Head of caudate nucleus (tissue), 42 donors: ENCODE data around the gene MEFV.
"Not testable (repeated sequence)": the region's sequence is repeated elsewhere in the genome, so short reads cannot be mapped to it uniquely, and the experiment has no call there.

Source experiments
- DNase-seq, 42 donors: peaks; one replicate each; pipeline versions ENCODE4 v3.0.0 to v3.0.0-alpha.2; 2020 to 2021; ENCODE audit warnings: mixed read lengths in 7 of 42
- intact Hi-C: fragments of 100-400 bp; cut with DNase I; formaldehyde crosslinking; loops from one replicate; pipeline ENCODE4 v1.15.0; 2022

MEFV gene

GRCh38 chr16:3235856-3236669 lies 20.4 kb downstream of the MEFV start:
- intact Hi-C loops, result no loop called here
- DNase-seq, result peak in 18 of 42 donors; percentile 3 to 62 (median 17)

- DNase-seq, result peak; percentile 93 to 98 (median 97)
- intact Hi-C loops, result no loop called here
Measured at GRCh38 chr16:3234857-3235561, 21.4 kb downstream of the MEFV start, which contains the start of gene ZNF200. Gene ZNF200, minus strand, starts transcription at chr16:3235158. Its CDS starts 1,403 bp downstream, at chr16:3233755.

DNA sequence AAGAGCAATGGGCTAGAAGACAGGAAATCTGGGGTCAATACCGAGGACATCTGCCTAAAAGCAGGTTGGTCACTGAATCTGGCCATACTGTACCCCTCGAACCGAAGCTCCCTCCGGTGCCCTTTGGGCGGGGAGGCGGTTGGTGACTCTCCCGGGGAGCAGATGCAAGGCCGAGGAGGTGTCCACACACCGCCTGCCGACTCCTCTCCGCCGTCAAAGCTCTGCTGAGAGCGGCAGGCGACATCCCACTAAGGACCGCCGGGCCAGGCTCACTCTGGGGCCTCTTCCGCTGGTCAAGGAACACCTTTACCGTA lies 21.9 kb downstream of the MEFV start:
- intact Hi-C loops, result no loop called here
- DNase-seq, result peak in 2 of 42 donors; percentile 2 to 7

GRCh38 chr16:3223913-3224515 lies 32.4 kb downstream of the MEFV start:
- intact Hi-C loops, result no loop called here
- no peak for DNase-seq

- no peak for DNase-seq
- intact Hi-C loops, result no loop called here
Measured at GRCh38 chr16:3220839-3221238, 35.6 kb downstream of the MEFV start.

- intact Hi-C loops, result no loop called here
- DNase-seq, result no peak
Measured at GRCh38 chr16:3216263-3216640, 40.2 kb downstream of the MEFV start.

- intact Hi-C loops, result no loop called here
- no peak for DNase-seq
Measured at GRCh38 chr16:3215601-3216262, 40.7 kb downstream of the MEFV start.

DNA sequence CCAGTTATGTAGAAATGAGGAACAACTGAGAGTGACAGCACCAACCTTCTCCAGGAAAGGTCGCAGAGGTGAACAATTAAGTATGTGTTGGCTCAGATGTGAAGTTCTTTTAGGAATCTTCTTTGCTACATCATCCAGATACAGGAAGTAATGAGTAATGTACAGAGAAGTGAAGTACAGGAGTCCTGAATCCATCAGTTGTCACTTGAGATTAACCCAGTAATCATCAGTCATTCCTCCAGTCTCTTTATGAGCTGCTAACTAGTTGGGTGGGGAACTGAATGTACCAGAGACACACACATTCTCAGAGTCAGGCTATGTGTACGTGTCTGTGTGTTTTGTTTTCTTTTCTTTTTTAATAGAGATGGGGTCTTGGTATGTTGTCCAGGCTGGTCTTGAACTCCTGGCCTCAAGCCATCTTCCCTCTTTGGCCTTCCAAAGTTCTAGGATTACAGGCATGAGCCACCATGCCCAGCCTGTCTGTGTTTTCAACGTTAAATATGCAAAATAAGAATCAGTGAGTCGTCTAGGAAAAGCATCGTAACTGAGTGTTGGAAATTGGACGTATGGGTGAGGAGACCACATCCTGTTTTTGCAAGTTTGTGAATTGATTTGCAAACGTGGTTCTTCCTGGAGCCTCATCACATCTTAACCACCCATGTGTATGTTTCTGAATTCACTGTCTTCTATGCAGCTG lies 41.4 kb downstream of the MEFV start:
- intact Hi-C loops, result no loop called here
- no peak for DNase-seq

DNA sequence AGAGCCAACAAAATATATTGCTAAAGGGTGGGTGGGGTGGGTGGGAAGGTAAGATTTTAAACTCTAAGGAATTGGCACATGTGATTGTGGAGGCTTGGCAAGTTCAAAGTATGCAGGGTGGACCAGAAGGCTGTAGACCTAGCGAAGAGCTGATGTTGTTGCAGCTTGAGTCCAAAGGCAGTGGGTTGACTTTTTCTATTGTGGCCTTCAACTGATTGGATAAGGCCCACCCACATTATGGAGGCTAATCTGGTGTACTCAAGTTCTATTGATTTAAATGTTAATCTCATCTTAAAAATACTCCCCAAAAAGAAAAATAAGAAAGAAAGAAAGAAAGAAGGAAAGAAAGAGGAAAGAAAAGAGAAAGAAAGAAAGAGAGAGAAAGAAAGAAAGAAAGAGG lies 43.9 kb downstream of the MEFV start:
- intact Hi-C loops, result no loop called here

GRCh38 chr16:3212006-3212405 lies 44.4 kb downstream of the MEFV start:
- DNase-seq, result no peak
- intact Hi-C loops, result no loop called here

More for the DNA sequence above, 43.9 kb downstream of the MEFV start:
- DNase-seq, result no peak

DNA sequence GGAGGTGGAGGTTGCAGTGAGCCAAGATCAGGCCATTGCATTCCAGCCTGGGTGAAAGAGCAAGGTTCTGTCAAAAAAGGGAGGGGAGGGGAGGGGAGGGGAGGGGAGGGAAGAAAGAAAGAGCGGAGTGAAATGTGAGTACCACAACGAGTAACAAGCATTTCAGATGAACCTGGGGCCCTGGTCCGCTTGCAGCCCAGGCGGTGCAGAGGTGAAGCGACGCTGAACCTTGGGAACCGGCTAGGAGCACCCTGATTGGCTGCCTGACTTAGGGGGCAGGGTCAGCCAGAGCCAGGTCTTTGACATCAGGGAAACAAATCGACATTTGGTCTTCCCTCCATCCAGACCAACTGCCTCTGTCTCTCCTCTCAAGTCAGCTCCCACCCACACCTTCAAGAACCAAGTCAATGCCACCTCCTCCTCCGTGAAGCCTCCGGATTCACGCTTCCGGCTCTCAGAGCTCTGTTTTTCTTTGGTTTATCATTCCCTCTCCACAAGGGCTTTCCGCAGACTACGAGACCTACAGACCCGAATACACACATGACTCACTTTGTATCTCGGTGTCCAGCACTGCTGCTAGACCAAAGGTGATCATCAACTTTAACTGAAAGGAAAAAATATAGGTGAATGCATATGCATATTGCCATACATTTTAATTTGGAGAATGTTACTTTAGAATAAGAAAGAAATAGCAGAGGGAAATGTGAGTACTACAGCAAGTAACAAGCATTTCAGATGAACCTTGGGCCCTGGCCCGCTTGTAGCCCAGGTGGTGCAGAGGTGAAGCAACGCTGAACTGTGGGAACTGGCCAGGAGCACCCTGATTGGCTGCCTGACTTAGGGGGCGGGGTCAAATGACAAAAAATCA lies 49.1 kb downstream of the MEFV start:
- peak in 1 of 42 donors; percentile 29 for DNase-seq
- intact Hi-C loops, result no loop called here

- DNase-seq, intact Hi-C loops: not testable (repeated sequence)
Measured at GRCh38 chr16:3205939-3206338, 50.5 kb downstream of the MEFV start.

GRCh38 chr16:3202903-3203539 lies 53.4 kb downstream of the MEFV start:
- no peak for DNase-seq
- intact Hi-C loops, result no loop called here

DNA sequence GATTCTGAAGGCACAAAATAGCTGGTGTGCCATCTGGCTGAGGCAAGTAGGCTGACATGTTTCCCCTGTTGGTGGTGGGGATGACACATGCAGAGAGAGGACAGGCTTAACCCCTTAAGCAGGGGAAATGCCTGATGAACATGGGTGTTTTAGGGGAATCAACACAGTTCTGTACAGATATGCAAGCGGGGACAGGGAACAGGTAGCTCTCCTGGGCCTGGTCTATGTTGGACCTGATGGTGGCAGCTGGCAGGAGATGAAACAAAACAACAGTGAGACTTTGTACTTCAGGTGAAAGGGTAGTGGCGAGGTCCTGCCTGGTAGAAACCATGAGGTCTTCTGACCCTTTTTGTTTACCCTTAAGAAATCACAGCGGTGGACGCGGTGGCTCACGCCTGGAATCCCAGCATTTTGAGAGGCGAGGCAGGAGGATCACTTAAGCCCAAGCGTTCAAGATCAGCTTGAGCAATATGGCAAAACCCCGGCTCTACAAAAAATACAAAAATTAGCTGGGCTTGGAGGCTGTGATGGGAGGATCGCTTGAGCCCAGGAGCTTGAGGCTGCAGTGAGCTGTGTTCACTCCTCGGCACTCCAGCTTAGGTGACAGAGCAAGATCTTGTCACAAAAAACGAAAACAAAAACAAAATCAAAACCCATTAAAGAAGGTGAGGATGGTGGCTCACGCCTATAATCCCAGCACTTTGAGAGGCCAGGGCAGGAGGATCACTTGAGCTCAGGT lies 57.9 kb downstream of the MEFV start:
- intact Hi-C loops, result no loop called here

DNA sequence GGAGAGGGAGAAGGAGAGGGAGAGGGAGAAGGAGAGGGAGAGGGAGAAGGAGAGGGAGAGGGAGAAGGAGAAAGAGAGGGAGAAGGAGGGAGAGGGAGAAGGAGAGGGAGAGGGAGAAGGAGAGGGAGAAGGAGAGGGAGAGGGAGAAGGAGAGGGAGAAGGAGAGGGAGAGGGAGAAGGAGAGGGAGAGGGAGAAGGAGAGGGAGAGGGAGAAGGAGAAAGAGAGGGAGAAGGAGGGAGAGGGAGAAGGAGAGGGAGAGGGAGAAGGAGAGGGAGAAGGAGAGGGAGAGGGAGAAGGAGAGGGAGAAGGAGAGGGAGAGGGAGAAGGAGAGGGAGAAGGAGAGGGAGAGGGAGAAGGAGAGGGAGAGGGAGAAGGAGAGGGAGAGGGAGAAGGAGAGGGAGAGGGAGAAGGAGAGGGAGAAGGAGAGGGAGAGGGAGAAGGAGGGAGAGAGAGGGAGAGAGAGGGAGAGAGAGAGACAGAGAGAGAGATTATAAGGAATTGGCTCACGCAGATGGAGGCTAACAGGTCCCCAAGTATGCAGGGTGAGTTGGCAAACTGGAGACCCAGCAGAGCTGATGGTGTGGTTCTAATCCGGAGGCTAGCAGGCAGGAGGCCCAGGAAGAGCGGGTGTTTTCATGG lies 58.6 kb downstream of the MEFV start:
- intact Hi-C loops, DNase-seq: not testable (repeated sequence)

More for the DNA sequence above, 57.9 kb downstream of the MEFV start:
- no peak for DNase-seq

GRCh38 chr16:3195975-3196374 lies 60.5 kb downstream of the MEFV start:
- no peak for DNase-seq
- intact Hi-C loops, result no loop called here
